GM18861 (cell line): ENCODE data around the gene EGLN2.
"Not testable (repeated sequence)": the region's sequence is repeated elsewhere in the genome, so short reads cannot be mapped to it uniquely, and the experiment has no call there.

ENCODE experiments used
- ATAC-seq: cut with Tn5 transposase; IDR thresholded peaks from one replicate; pipeline ENCODE4 v1.9.1; 2021; ENCODE audit not compliant: unreplicated experiment

Gene EGLN2

DNA sequence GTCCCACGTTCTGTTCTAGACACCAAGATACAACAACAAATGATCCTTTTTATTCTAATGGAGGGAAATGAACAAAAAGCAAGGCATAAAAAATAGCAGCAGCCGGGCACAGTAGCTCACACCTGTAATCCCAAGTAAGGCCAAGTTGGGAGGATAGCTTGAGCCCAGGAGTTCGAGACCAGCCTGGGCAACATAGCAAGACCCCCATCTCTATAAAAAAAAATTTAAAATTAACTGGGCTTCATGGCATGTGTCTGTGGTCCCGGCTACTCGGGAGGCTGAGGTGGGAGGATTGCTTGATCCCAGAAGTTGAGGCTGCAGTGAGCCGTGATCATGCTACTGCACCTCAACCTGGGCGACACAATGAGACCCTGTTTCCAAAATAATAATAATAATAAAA is 22.6 kb upstream of the EGLN2 start:
- ATAC-seq: no peak

DNA sequence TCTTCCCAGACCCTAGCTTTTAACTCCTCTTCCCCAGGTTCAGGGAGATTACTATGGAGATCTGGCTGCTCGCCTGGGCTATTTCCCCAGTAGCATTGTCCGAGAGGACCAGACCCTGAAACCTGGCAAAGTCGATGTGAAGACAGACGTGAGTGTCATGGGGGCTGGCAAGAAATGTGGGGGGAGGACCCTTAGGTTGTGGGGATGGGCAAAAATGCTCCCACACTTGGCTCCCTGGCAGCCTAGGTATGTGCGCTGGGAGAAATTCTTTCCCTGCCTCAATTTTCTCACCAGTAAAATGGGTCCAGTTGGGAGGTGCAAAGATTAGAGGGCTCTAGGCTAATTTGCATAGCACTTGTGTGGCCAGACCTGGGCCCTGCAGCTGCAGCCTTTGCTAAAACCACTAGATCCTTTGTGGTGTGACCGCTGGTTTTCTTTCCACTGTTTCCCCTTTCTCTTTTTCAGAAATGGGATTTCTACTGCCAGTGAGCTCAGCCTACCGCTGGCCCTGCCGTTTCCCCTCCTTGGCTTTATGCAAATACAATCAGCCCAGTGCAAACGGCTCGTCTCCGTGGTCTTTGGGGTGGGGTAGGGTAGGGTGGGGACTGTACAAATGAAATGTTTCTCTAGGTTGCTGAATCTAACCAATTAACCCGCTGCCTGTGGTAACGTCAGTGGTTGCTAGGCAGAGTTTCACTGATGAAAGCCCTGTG is 21.9 kb upstream of the EGLN2 start:
- peak; percentile 48 for ATAC-seq

DNA sequence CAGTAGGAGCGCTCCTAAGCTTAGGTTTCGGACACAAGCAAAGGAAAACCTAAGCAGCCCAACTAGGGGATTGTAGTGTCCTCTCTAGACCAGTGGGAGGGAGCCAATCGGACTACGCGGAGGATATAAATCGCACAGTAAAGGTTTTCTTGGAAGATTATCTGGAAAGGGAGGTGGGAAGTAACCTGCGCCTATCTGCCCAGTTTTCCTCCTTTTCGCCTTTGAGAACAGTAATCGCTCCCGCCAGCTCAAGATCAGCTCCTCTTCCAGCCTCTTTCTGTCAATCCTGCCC is 21.4 kb upstream of the EGLN2 start:
- no peak for ATAC-seq

DNA sequence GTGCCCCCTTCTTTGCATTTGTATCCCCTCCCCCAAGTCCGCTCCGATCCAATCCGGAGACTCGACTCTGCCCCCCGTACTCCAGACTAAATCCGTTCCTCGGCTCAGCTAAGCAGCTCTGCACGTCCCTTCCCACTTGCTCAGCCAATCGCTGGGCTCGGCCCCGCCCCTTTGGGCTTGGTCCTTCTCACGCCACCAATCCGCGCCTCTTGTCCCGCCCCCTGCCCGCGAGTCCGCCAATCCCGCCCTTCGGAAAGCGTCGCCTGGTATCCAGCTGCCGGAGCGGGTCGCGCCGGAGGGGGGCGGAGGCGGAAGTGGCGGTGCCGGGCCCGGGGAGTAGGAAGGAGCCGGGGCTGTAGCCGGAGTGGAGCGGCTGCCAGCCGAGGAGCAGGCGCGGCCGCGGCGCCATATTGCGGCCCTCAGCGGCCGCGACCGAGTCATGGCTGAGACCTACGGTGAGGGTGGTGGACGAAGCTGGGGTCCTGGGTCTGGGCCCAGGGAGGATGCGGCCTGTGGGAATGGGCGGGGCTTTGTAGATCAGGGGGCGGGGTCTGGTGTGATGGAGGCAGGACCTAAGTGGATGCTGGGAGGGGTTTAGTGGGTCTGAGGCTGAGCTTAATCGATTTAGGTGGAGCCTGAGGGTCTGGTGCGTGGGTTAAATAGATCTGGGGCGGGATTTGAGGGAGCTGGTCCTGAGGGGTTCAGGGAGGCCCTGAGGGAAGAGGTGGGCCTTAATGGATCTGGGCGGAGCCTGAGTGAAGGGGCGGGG is 20.9 kb upstream of the EGLN2 start, which contains the start of gene RAB4B:
Gene RAB4B (plus strand): TSS at position 311 of the 769 bp plus-strand sequence. CDS start 129 bp downstream, at position 440.
- ATAC-seq: peak; percentile 52

DNA sequence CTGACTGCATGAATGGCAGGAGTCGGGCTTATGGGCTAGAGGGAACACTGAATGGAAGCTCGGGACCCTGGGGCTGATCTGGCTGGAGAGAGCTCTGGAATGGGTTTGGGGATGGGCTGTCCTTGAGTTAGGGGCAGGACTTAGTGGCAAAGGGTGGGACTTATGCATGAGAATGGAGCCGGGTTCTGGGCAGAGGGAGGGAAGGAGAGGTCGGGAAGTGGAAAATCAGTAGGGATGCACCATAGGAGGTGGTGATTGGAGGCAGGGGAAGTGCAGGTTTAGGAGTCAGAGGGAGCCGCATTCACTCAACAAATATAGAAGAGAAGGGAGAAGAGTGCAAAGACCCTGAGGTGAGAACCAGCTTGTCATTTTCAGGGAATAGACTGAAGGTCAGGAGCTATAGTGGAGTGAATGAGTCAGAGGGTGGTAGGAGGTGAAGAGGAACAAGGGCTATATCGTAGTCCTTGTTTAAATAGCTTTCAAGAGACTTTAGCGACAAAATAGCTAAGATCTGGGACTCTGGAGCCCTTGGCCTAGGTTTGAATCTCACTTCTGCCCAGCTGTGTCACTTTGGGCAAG is 20.2 kb upstream of the EGLN2 start:
- no peak for ATAC-seq

DNA sequence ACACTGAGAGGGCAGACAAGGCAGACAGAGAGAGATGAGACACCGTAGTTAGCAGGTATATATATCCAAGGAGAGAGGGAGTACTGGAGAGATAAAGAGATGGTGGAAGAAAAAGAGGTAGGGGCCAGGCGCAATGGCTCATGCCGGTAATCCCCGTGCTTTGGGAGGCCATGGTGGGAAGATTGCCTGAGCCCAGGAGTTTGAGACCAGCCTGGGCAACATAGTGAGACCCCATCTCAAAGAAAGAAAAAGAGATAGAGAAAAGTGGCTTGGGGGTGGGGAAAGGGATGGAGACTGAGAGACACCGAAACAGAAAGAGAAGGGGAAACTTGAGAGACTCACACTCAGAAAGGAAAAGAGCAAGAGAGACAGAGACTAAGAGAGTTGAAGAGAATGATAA is 18.4 kb upstream of the EGLN2 start:
- ATAC-seq: no peak

DNA sequence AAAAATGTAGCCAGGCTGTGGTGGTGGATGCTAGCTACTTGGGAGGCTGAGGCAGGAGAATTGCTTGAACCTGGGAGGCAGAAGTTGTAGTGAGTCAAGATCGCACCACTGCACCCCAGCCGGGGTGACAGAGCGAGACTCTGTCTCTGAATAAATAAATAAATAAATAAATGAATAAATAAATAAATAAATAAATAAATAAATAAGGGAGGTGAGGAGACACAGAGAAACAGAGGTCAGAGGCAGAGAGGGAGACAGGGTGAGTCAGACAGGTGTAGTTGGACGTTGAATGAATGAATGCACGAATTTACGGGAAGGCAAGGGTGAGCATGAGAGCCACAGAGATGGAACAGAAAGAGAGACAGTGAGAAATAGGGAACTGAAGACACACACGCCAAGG is 17.9 kb upstream of the EGLN2 start:
- ATAC-seq: no peak

DNA sequence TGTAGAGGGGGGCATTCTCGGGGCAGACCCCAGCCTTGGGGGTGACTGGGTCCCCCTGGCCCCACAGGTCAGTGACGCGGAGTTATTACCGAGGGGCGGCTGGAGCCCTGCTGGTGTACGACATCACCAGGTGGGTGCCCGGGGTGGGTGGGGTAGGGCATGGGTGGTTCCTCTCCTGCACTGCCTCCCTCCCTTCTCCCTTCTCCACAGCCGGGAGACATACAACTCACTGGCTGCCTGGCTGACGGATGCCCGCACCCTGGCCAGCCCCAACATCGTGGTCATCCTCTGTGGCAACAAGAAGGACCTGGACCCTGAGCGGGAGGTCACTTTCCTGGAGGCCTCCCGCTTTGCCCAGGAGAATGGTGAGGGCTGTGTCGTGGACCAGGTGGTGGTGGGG is 15.3 kb upstream of the EGLN2 start:
- ATAC-seq: no peak

DNA sequence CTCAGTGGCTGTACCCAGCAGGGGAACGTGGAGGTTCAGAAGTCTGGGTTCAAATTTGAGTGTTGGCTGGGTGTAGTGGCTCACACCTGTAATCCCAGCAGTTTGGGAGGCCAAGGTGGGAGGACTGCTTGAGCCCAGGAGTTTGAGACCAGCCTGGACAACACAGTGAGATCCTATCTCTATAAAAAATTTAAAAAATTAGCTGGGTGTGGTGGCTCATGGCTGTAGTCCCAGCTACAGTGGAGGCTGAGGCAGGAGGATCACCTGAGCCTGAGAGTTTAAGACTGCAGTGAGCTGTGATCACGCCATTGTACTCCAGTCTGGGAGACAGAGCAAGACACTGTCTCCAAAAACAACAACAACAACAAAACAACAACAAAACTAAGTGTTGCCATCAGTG is 14.8 kb upstream of the EGLN2 start:
- not testable (repeated sequence) for ATAC-seq

DNA sequence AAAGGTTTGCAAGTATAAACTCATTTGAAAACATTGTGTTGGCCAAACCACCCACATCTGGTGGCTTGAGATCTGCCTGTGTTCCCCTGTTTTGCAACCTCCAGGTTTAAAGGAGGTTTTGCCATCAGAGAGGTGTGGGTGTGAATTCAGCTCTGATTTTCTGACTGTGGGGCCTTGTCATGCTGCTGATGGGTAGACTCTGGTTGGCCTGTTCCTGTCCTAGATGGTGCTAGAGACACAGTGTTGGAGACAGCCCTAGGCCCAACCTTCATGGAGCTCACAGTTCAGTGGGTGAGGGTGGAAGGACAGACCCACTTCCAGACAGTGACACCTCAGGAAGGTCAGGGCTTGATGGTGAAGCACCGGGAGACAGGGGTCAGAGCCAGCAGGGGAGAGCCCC is 13.5 kb upstream of the EGLN2 start:
- ATAC-seq: no peak

DNA sequence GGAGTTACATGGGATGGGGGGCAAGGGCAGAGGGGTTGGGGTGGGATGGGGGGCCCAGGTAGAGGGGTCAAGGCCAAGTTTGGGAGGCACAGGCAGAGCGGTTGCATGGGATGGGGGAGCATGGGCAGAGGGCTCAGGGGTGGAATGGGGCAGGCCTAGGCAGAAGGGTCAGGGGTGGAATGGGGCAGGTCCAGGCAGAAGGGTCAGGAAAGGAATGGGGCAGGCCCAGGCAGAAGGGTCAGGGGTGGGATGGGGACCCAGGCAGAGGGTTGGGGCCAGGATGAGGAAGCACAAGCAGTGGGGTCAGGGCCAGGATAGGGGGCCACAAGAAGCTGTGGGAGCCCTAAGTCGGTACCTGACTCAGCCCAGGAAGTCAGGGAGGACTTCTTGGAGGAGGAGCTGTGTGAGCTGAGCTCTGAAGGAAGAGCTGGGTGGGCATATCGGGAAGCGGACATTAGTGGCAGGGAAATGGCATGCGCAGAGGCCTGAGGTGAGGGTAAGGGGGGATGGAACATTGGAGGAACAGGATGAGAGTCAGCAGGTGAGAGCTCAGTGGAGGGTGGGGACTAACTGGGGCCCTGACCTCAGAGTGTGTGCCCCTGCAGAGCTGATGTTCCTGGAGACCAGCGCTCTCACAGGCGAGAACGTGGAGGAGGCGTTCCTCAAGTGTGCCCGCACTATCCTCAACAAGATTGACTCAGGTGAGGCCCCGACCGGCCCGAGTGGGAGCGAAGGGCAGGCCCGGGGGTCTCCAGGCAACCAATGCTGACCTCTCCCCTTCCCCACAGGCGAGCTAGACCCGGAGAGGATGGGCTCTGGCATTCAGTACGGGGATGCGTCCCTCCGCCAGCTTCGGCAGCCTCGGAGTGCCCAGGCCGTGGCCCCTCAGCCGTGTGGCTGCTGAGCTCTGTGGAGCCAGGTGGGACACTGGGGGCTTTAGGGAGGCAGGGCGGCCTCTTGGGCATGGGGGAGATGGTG is 12.6 kb upstream of the EGLN2 start:
- no peak for ATAC-seq

DNA sequence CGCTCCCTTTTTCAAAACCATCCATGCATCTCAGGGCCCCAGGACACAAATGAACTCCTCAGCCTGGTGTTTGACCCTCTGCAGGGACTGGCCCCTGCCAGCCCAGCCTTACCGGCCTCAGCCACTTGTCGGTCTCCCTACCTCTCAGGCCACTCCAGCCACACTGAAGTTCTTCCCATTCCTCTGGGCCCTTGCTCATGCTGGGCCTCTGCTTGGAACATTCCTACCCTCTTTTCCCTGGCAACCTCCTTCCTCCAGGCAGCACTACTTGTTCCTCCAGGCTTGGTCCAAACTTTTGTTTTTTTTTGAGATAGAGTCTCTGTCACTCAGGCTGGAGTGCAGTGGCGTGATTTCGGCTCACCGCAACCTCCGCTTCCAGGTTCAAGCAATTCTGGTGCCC is 7.6 kb upstream of the EGLN2 start:
- no peak for ATAC-seq

DNA sequence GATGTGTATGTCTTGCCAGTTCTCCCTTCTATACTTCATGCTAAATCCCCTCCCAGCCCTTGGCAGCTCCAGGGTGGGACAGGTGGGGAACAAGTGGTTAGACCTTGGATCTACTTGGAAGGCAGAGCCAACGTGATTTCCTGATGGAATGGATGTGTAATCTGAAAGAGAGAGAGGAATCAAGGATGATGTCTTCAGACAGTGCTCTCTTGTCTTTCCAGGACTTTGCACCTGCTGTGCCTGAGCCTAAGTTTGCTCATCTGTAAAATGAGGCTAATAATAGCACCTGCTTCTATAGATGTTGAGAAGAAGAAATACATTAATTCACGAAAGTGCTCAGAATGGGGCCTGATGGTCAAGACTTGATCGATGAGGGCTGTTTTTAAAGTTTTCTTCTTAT is 7.0 kb upstream of the EGLN2 start:
- ATAC-seq: no peak

DNA sequence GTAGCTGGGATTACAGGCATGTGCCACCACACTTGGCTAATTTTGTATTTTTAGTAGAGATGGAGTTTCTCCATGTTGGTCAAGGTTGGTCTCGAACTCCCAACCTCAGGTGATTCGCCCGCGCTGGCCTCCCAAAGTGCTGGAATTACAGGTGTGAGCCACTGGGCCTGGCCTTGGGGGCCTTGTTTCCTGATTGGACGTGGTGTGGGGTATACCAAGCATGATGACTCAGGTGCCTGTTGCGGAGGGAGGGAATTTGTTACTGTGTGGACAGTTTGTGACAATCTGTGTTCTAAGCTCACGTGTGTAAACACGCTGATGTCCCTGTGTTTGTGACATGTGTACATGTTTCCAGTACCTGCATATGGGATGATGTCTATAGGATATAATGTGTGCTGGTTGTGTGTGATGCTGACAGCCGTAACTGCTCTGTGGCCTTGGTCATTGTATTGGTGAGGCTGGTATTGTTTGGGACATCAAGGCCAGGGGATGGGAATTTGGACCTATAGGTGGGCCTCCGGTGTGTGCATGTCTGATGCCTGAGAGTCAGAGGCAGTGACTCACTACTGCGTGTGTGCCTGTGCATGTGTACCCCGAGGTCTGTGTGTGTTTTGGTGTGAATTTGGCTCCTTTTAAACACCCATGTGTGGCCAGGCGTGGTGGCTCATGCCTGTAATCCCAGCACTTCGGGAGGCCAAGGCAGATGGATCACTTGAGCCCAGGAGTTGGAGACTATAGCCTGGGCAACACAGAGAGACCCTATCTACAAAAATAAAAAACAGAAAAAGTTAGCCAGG is 1.6 kb upstream of the EGLN2 start:
- no peak for ATAC-seq

DNA sequence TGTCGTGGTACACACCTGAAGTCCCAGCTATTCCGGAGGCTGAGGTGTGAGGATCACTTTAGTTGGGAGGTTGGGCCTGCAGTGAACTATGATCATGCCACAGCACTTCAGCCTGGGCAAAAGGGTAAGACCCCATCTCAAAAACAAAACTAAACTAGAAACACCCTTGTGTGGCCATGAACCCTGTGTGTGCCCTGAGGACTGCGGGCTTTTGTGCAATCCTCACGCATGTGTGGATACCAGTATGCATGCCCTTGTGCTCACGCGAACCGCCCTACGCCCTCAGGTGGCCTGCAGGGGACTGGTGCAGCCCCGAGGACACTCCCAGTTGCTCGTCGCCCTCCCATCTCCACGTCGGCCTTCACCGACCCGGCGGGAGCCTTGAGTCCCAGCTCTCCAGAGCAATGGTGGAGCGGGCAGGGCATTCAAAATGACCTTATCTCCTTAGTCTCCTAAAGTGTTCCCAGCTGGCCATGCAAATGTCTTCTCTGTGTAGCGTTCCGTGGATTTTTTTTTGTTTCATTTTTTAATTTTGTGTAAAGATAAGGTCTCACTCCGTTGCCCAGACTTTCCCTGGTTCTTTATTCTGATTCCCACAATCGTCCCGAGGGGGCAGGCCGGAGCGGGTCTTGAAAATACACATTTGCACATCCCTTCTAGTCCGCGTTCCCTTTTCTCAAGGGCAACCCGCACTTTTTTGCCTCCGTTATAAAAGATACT is 868 bp upstream of the EGLN2 start:
- peak; percentile 25 for ATAC-seq

DNA sequence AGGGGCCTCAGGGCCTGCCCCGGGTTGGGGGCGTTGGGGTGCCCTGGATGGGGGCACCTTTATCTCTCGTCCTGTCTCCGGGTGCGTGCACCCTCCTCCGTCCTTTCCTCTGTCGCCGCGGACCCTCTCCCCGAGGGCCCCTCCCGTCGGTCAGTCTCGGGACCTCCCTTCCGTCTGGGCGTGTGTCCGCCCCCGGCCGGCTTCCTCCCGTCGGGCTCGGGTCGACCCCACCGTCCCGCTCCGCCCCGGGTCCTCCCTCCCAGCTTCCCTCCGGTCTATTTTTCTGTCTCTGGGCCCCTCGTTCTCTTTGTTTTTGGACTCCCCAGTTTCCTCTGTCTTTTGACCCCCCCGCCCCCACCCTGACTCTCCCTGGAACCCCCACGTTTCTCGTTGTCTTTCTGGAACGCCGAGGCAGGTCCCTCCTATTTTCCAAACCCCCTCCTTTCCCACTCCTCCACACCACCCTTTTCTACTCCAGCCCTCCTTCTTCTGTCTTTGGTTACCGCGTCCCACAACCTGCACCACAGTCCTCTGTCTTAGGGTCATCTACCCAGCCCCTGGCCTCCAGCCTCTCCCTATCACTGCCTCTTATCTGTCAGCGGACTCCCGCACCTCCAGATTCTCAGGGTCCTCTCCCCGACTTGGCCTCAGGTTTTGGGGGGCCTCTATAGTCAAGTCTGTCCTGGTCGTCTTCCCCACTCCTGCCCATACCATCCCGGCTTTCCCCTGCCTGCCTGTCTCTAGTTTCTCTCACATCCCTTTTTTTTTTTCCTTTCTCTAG is 757 bp downstream of the EGLN2 start:
- no peak for ATAC-seq

DNA sequence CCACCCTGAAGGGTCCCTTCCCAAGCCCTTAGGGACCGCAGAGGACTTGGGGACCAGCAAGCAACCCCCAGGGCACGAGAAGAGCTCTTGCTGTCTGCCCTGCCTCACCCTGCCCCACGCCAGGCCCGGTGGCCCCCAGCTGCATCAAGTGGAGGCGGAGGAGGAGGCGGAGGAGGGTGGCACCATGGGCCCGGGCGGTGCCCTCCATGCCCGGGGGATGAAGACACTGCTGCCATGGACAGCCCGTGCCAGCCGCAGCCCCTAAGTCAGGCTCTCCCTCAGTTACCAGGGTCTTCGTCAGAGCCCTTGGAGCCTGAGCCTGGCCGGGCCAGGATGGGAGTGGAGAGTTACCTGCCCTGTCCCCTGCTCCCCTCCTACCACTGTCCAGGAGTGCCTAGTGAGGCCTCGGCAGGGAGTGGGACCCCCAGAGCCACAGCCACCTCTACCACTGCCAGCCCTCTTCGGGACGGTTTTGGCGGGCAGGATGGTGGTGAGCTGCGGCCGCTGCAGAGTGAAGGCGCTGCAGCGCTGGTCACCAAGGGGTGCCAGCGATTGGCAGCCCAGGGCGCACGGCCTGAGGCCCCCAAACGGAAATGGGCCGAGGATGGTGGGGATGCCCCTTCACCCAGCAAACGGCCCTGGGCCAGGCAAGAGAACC is 1.5 kb downstream of the EGLN2 start:
- no peak for ATAC-seq

DNA sequence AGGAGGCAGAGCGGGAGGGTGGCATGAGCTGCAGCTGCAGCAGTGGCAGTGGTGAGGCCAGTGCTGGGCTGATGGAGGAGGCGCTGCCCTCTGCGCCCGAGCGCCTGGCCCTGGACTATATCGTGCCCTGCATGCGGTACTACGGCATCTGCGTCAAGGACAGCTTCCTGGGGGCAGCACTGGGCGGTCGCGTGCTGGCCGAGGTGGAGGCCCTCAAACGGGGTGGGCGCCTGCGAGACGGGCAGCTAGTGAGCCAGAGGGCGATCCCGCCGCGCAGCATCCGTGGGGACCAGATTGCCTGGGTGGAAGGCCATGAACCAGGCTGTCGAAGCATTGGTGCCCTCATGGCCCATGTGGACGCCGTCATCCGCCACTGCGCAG is 2.0 kb downstream of the EGLN2 start:
- no peak for ATAC-seq
